GM18951 (cell line): ENCODE measurements around the gene MICALL1.
"Not testable (repeated sequence)": the region's sequence is repeated elsewhere in the genome, so short reads cannot be mapped to it uniquely, and the experiment has no call there.

ENCODE experiments used
- POLR2A ChIP-seq: IDR thresholded peaks from 4 replicates; pipeline ENCODE4 v1.6.1; 2011; ENCODE audit warnings: mild to moderate bottlenecking; ENCODE audit not compliant: insufficient read length, insufficient read depth; ENCODE audit errors: extremely low read depth
- in situ Hi-C: fragments of 300-500 bp; cut with MboI; formaldehyde crosslinking; loops from one replicate; pipeline ENCODE4 v1.12.0; 2022; ENCODE audit warnings: low sequenced_read_pairs, mixed read lengths, inconsistent platforms; ENCODE audit not compliant: unreplicated experiment

MICALL1 gene

DNA sequence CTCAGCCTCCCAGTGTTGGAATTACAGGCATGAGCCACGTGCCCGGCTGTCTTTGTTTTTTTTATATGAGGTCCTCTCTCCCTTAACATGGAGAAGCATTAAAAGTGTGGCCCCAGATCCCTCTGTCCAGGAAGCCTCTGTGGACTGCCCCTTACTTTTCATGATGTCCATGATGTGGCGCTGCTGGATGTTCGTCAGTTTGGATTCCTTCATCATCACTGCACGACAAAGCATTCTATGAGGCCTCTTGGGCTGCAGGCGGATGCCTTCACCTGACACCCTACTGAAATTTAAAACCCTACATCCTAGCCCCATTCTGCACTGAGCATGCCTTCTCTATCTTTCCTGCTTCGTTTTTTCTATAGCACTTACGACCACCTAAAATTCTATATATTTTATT, 45.2 kb downstream of the MICALL1 start:
- TF ChIP-seq POLR2A: no peak
- in situ Hi-C loops: no loop called here

DNA sequence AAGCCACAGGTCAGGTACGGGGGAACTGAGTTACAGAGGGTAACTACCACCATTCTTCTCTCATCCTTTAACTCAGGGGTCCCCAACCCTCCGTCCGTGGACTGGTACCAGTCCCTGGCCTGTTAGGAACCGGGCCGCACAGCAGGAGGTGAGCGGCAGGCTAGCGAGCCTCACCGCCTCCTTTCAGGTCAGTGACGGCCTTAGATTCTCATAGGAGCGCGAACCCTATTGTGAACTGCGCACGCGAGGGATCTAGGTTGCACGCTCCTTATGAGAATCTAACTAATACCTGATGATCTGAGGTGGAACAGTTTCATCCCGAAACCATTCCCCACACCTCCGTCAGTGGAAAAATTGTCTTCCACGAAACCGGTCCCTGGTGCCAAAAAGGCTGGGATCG, 46.5 kb downstream of the MICALL1 start:
- in situ Hi-C loops: not testable (repeated sequence)

DNA sequence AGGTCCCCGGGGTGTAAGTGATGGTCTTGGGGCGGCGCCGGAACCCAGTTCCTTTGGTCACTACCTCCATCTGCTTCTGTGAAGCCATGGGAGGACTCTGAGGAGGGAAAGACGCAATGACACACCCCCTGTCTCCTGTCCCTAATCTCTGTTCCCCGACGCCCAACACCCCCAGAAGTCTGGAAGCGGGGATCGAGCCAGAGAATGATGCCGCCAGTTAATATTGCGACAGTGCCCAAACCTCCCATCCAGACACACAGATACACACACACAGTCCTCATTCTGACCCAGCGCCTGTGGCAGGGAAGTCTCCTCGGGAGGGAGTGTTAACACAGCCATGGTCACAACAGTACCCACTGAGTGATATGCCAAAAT, 47.0 kb downstream of the MICALL1 start:
- in situ Hi-C loops: no loop called here
- TF ChIP-seq POLR2A: no peak

GRCh38 chr22:37953437-37954179, 47.5 kb downstream of the MICALL1 start, which contains the start of the genes C22orf23 and POLR2F:
C22orf23 (minus strand) TSS chr22:37953601; CDS start chr22:37953149, 452 bp downstream.
POLR2F (plus strand) TSS chr22:37953699; CDS start chr22:37953788, 89 bp downstream.
- peak; percentile 96 for TF ChIP-seq POLR2A
- in situ Hi-C loops: no loop called here

- in situ Hi-C loops: no loop called here
- no peak for TF ChIP-seq POLR2A
Observed at GRCh38 chr22:37954686-37955085, 48.6 kb downstream of the MICALL1 start.

DNA sequence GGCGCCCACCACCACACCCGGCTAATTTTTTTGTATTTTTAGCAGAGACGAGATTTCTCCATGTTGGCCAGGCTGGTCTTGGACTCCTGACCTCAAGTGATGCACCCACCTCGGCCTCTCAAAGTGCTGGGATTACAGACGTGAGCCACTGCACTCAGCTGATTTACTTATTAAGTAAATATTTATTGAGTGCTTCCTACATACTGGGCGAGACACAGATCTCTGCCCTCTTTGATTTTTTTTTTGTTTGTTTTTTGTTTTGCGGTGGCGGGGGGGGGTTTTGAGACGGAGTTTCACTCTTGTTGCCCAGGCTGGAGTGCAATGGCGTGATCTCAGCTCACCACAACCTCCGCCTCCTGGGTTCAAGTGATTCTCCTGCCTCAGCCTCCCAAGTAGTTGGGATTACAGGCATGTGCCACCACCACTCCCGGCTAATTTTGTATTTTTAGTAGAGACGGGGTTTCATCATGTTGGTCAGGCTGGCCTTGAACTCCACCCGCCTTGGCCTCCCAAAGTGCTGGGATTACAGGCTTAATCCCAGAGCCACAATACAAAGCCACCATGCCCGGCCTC, 49.8 kb downstream of the MICALL1 start:
- in situ Hi-C loops: not testable (repeated sequence)

DNA sequence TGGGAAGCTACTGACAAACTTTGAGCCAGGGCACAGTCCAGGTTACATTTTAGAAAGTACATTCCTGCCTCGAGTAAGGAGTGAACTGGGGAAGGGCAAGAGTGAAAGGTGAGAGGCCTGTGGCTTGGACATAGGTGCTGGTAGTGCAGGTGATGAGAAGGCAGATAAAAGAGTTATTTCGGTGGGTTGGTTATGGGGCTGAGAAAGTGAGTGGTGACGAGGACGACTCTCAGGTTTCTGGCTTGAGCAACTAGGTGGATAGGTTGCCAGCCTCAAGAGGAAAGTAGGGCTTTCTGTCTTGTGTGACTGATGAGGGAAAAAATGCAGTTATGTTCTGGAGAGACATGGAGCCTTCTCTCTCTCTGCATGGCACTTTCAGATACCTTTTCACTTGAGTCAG, 51.1 kb downstream of the MICALL1 start:
- in situ Hi-C loops: no loop called here
- no peak for TF ChIP-seq POLR2A

GRCh38 chr22:37959231-37959825, 53.2 kb downstream of the MICALL1 start:
- no peak for TF ChIP-seq POLR2A
- in situ Hi-C loops: no loop called here

DNA sequence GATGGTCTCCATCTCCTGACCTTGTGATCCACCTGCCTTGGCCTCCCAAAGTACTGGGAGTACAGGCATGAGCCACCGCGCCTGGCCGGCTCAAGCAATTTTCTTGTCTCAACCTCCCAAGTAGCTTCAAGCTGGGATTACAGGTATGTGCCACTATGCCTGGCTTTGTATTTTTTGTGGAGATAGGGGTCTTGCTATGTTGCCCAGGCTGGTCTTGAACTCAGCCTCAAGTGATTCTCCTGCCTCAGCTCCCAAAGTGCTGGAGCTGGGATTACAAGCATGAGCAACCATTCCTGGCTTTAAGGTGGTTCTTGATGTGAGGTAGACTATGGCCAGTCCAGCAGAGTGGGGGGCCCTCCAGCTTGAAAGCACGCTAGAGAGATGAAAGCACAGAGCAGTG, 55.0 kb downstream of the MICALL1 start:
- no peak for TF ChIP-seq POLR2A
- in situ Hi-C loops: loop anchor here (10.0 kb wide), 1 partner anchor 146 kb away; no protein-coding TSS in a partner anchor

- in situ Hi-C loops: loop anchor here (10.0 kb wide), 1 partner anchor 151 kb away; no protein-coding TSS in a partner anchor
- no peak for TF ChIP-seq POLR2A
Observed at GRCh38 chr22:37965940-37966664, 60.0 kb downstream of the MICALL1 start.

DNA sequence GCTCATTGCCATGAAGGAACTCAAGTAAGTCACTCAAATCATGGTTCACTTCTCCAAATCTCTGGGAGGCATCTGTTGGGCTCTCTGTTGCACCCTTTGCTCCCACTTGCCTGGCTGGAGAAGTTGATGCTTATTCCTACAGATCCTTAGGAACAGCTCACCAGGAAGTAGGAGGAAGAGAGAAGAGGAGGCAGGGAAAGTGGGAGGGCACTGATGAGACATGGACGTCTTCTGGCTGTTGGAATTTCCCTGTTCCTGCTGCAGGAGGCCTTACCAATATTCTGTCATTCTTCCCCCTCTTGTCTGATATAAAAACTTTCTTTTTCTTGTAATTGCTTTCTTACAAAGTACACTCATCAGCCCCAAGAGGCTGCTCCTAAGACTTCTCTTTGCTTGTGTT, 61.0 kb downstream of the MICALL1 start:
- in situ Hi-C loops: loop anchor here (10.0 kb wide), 1 partner anchor 152 kb away; no protein-coding TSS in a partner anchor

DNA sequence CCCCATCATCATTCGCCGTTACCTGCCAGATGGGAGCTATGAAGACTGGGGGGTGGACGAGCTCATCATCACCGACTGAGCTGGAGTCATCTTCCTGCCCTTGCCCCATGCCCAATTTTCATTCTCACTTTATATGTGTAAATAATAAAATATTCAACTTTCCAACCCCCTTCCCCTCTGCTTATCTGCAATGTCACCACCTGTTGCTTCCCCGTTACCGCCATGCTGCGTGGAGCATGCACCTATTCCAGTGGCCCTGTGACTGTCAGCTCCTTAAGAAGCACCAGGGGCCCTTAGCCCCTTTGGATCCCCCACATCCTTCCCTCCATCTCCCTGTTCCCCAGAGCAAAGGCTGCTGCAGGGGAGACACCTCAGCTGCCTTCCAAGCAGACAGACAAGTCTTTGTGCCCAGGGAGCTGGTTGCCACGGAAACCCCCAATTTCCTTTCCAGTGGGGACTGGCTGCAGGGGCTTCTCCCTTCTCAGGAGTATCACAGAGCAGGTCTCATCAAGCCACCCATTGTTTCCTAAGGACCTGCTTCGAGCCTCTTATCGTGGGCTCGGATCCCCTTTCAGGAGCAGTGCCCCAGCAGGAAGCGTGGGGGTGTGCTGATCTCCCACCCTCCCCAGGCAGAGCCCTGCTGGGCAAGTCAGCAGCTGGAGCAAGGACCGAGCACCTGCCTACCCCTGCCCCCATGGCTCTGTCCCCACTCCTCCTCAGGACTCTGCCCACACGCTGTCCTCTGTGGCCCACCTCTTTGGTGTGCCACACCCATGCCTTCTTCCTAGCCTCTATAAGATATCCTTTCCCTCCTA, 61.7 kb downstream of the MICALL1 start:
- in situ Hi-C loops: loop anchor here (10.0 kb wide), 1 partner anchor 153 kb away; no protein-coding TSS in a partner anchor

More for the DNA sequence above, 61.0 kb downstream of the MICALL1 start:
- TF ChIP-seq POLR2A: no peak

More for the DNA sequence above, 61.7 kb downstream of the MICALL1 start:
- TF ChIP-seq POLR2A: no peak
